Measurements from ENCODE around the gene GGCX. TPM values are rescaled to one million over a fixed set of nuclear protein-coding genes. Genes with fewer than 3 reads are reported as not detected.

The GGCX gene
- total and polyA plus RNA-seq, 2 of the 13 experiments (the other 11 are each of a cell fraction or from before 2014, with no cell fraction given): 72.5 to 103 TPM

- TF ChIP-seq GFI1 (CRISPR knock-in tag; IDR thresholded peaks at IDR 0.05; ENCODE audit: borderline replicate concordance) (0 out of 2 replicates have a peak, but pooled peaks have one; percentile 57), POLR2G (IDR thresholded peaks at IDR 0.05; ENCODE audit: low read depth, low read length) (no peak), ZNF451 (CRISPR knock-in tag; IDR thresholded peaks at IDR 0.05) (no peak), ZBTB43 (CRISPR knock-in tag; conservative IDR thresholded peaks at IDR 0.05) (no peak)
Observed at GRCh38 chr2:85558160-85558559, 3.1 kb downstream of the GGCX start (continued).

- CTCF ChIA-PET (ENCODE audit: low intra/inter-chr PET ratio, low total read pairs): no interaction called here
- intact Hi-C loops (cut with micrococcal nuclease; ENCODE audit: unreplicated experiment): no loop called here
- peaks cover 6% of the 10 kb centered on the region; the same call in 1 of the 2 replicates for H4K20me1 ChIP-seq (ENCODE audit: insufficient read depth, low read length)
- TF ChIP-seq ISX (CRISPR knock-in tag; conservative IDR thresholded peaks at IDR 0.05) (no peak), ZNF431 (CRISPR knock-in tag; IDR thresholded peaks at IDR 0.05; ENCODE audit: borderline replicate concordance, low read depth) (no peak), STAT5B (CRISPR knock-in tag; IDR thresholded peaks at IDR 0.05) (no peak), AGO2 (optimal IDR thresholded peaks at IDR 0.05; ENCODE audit: low read depth, low read length) (no peak), TEF (CRISPR knock-in tag; IDR thresholded peaks at IDR 0.05) (no peak), ZNF407 (CRISPR knock-in tag; IDR thresholded peaks at IDR 0.05; ENCODE audit: not compliant biosample characterization) (no peak)
Observed at GRCh38 chr2:85557130-85557529, 4.2 kb downstream of the GGCX start.

More at GRCh38 chr2:85557130-85557529, 4.2 kb downstream of the GGCX start:
- no peaks in the 10 kb centered on the region for H3K9me3 ChIP-seq (ENCODE audit: low read length)
- POLR2A ChIA-PET: interaction anchor here (1.5 to 20.8 kb wide), 7 partner anchors 8 to 137 kb away, joined by 6 to 645 read pairs (median 18); partner anchors contain the start of genes C2orf68, MAT2A, RNF181 and SH2D6
- no peak overlapping the region for H2AFZ ChIP-seq (ENCODE audit: low read length)
- DNase-seq (ENCODE audit: low spot score): no peak
- H3K36me3 ChIP-seq (replicated peaks in 1 of 2; ENCODE audit: control insufficient read depth in 1 of 2, insufficient read depth in 2 of 2, low read length in 2 of 2): peaks cover 29 to 65% of the 10 kb centered on the region in 2 experiments
- in situ Hi-C loops (cut with HindIII; ENCODE audit: extremely low pct_ligation_motif_present, low pct_unique_long_range_greater_than_20kb): no loop called here
- peaks cover 41% of the 10 kb centered on the region for H3K79me2 ChIP-seq (ENCODE audit: insufficient read depth, low read length)
- 96% methylated on average over 5 of the region's 5 CpGs for WGBS (ENCODE audit: low lambda C conversion rate)
- H3K9ac ChIP-seq (ENCODE audit: insufficient read depth, low read depth, low read length): no peak overlapping the region
- H3K4me2 ChIP-seq (ENCODE audit: low read depth, low read length): no peak overlapping the region
- H3K27me3 ChIP-seq (ENCODE audit: control insufficient read depth in 1 of 2, insufficient read depth in 2 of 2, low read length in 2 of 2): peaks cover 0 to 4% of the 10 kb centered on the region in 2 experiments; a peak in 1 of 5 replicates
- H3K4me3 ChIP-seq (replicated peaks in 1 of 3; ENCODE audit: insufficient read depth in 1 of 3, low read depth in 2 of 3, low read length in 3 of 3): no peak overlapping the region
- no TSS peak for BruUV-seq (replicated peaks)
- no peak for FAIRE-seq
- H3K27ac ChIP-seq (ENCODE audit: extremely low read length, insufficient read depth, low read length): no peak overlapping the region
- peaks cover 37% of the 10 kb centered on the region for H3K4me1 ChIP-seq (ENCODE audit: insufficient read depth, low read length)
- no peak for ATAC-seq

All from HepG2 (cell line).